ENCODE measurements around the gene CYBC1.
"Not testable (repeated sequence)": the region's sequence is repeated elsewhere in the genome, so short reads cannot be mapped to it uniquely, and the experiment has no call there.

DNA sequence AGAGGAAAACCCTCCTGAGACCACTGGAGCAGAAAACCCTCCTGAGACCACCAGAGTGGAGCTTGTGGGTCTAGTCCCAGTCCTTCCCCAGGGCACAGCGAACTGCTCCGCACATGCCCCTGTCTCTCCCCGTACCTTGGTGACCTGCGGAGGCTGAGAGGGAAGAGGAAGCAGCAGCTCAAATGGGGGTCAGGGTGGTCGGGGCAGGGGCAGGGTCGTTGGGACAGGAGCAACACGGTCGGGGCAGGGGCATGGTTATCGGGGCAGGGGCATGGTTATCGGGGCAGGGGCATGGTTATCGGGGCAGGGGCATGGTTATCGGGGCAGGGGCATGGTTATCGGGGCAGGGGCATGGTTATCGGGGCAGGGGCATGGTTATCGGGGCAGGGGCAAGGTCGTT, 38.5 kb downstream of the CYBC1 start:
- TF ChIP-seq, protein P1, sequence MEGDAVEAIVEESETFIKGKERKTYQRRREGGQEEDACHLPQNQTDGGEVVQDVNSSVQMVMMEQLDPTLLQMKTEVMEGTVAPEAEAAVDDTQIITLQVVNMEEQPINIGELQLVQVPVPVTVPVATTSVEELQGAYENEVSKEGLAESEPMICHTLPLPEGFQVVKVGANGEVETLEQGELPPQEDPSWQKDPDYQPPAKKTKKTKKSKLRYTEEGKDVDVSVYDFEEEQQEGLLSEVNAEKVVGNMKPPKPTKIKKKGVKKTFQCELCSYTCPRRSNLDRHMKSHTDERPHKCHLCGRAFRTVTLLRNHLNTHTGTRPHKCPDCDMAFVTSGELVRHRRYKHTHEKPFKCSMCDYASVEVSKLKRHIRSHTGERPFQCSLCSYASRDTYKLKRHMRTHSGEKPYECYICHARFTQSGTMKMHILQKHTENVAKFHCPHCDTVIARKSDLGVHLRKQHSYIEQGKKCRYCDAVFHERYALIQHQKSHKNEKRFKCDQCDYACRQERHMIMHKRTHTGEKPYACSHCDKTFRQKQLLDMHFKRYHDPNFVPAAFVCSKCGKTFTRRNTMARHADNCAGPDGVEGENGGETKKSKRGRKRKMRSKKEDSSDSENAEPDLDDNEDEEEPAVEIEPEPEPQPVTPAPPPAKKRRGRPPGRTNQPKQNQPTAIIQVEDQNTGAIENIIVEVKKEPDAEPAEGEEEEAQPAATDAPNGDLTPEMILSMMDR (IDR thresholded peaks at IDR 0.05; ENCODE audit: low read length): not testable (repeated sequence)
- not testable (repeated sequence) for TF ChIP-seq EZH2 (IDR thresholded peaks at IDR 0.05; ENCODE audit: borderline replicate concordance, low read length)

Measured in OCI-LY1 (cell line).